GM18870 (cell line): Measurements from ENCODE around the gene GRID1.

ENCODE experiments used
- ATAC-seq: cut with Tn5 transposase; IDR thresholded peaks from one replicate; pipeline ENCODE4 v1.9.1; 2021; ENCODE audit warnings: moderate library complexity; ENCODE audit not compliant: unreplicated experiment

The GRID1 gene

DNA sequence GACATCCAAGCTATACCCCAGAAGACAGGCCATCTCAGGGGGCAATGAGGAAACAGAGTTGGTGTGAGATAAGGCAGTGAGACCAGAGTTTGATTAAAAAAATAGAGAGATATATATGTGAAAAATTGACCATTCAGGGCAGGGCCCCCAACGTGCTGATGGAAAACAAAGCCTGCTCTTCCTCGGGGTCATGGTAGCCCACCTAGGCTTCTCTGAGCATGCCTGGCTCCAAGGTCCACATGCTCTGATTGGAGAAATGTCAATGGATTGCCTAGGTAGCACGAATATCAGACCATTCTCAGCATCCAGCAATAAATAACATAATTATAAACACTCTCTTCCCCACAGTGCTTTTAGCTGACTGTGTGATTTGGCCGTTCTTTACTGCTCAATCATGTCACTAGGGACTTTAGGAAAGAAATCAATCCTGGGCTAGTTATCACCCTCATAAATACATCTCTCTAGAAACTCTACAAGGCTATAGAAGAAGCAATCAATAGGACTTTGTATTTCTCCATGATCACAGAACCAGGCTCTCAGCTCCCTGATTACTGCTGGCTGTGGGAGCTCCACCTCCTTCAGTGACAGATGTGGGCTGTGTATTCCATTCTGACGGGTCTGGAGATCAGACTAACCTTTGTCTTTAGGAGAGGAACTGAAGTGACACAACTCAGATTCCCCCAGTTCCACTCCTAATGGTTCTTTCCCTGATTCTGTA lies 766.4 kb downstream of the GRID1 start:
- no peak for ATAC-seq

DNA sequence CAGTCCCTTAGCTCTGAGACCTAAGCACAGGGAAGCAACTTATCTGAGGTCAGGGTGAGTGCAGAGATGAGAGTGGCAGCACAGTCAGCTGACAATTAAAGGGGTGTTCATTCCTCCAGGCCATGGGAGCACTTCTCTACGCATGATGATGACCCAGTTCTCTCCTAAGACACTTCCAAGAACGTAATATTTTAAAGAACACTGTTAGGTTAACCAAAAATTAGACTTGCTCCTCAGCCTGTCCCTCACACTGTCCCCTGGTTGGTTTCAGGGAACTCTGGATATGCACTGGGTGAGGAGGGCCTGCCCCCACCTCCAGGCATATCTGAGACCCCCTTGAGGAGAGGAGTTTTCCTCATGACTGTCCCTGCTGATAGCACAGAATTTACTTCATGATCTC lies 767.5 kb downstream of the GRID1 start:
- ATAC-seq, result no peak

DNA sequence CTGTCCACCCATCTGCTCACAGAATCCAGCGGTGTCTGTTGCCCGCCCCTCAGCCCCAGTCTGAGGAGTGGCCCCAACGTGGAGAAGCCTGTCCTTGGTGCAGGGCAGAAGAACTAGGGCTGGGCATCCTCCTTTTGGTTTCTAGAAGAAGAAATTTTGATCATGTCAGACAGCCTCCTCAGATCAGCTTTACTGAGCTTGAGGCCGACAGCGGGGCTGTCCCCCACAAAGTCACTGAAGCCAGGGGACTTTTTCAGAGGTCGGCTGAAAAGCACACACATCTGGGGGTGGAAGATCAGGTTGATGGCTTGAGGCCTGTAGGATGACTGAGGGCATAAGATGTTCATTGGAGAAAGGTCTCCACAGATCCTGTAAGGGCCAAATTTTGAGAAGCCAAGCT lies 767.9 kb downstream of the GRID1 start:
- ATAC-seq, result no peak

DNA sequence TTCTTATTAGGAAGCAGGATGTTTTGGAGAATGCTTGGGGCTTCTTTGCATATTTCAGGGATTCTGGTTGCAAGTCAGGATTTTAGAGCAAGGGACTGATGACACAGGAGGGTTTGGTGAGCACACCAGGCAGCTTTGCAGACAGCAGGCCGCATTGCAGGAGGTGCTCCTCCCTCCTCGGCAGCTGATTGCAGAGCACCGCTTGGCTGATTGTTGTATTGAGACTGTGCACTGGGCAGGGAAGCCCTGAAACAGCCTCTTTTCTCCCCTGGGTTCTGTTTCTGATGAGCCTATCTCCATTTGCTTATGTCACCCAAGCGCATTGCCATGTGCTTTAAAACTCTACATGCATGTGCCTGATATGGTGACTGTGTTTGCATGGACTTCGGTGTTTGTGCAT lies 769.6 kb downstream of the GRID1 start:
- no peak for ATAC-seq

DNA sequence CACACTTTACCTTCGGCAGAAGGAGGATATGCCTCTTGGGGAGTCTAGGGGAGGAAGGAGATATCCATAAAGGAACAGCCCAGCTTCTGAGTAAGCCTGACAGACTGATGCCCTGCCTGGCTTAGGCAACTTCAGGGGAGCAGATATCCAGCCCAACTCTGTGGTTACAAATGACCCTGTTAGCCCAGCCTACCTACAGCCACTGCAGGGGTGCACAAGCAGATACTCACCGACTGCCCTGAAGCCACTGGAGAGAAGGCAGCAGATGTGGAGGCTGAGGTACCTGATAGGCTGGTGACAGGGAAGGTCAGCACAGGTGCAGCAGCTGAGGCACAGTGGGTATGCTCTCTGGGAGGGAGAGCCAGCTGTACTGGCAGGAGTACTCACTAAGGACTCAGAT lies 770.2 kb downstream of the GRID1 start:
- ATAC-seq, result no peak

DNA sequence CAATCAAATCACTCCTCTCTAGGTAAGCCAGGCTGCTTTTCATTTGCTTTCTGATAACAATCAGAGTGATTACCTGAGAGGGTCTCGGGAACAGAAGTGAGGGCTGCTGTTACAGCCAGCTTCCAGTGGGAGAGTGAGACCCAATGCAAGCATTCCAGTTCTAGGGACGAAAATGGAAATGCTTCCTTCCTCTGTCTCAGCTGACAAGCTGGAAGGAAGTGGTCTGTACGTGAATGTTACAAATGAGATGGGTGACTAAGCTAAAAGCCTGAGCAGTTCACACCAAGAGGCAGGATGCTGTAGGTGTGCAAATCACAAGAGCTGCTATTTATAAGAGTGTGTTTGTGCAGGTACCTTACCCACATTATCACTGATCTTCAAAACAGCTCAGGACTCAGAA lies 772.4 kb downstream of the GRID1 start:
- ATAC-seq, result no peak

DNA sequence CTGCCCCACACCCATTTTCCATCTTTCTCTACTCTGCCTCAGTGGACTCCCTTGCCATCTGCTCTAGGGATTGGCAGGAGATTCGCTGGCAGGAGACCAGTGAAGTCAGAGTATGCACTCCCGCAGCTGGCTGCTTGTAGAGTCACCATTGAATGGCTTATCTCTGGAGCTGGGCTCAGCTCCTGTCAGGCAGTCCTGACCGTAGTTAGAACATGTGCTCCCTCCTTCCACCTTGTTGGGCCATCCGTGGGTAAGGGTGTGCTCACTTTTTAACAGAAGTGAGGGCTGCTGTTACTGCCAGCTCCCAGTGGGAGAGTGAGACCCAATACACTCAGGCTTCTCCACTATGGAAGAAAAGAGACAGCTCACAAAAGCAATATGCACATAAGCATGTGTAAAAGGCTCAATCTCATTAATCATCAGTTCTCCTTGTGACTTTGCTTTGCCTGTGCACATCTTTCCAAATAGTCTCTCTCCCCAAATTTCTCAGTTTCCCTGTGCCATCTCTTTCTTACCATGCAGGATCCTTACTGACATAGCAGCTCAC lies 773.3 kb downstream of the GRID1 start:
- ATAC-seq, result no peak

DNA sequence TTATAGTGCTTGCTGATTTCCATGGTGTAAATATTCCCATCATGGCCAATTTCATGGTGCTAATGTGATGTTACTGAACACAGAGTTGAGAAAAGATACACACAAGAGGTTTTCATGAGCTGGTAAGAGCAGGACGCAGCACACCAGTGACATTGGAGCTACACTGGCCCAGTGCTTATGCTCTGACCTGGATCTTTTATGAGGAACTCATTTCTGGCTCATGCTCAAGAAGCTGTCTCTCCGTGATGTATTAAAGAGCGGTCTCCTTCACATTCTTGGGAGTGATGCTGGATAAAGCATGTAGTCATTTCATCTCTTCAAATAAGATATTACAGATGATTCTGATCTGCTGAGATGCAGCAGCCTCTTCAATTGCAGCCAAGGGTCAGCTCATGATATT lies 785.2 kb downstream of the GRID1 start:
- no peak for ATAC-seq

DNA sequence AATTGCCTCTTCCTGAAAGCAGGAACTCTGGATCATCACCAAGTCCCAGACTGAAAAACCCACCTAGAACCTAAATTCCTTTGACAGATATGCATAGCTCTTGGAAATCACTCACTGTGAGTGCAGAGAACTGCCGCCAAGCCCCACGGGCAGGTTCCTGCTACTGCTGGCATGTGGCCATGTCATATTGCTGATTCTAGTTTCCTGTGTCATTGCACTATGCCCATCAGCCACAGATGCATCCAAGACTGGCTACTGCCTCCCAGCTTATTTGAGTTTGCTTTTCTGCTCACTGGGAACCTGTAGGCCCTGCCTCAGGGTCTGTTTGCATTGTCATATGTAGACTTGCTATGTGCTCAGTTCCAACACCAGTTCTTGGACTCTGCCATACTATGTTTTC lies 786.0 kb downstream of the GRID1 start:
- no peak for ATAC-seq

DNA sequence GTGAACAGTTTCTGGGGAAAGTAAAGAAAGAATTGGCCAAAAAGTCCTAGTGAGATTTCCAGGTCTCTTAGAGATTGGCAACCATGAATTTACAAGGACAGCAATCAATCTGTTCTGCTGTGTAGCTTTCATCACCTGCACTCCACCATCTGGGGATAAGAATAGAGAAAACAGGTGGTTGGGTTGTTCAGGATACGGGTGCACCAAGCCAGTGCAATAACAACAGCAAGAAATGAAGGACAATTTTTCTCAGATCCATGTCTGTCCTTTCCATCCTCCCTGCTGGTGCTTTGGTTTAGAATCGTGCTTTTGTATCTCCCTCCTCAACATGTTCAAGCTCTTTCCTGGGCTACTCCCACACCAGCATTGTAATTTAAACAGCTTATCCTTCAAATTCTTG lies 787.7 kb downstream of the GRID1 start:
- ATAC-seq, result no peak

DNA sequence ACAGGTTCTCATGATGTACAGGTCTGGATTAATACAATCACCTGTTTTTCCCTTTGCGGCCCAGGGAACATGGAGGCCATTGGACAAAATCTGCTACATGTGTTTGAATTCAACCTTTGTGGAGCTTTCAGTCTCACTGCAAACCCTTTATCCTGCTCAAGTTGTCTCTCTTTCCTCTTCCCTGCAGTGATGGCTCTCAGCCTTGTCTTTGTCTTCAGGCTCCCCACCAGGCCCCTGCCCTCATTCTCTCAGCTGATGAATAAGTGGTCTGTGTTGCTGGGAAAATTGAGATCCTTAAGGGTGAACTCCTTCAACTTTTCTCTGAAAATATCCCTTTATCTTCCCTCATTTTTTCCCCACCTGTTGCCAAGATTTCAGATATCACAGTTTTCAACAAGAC lies 791.2 kb downstream of the GRID1 start:
- ATAC-seq, result no peak

DNA sequence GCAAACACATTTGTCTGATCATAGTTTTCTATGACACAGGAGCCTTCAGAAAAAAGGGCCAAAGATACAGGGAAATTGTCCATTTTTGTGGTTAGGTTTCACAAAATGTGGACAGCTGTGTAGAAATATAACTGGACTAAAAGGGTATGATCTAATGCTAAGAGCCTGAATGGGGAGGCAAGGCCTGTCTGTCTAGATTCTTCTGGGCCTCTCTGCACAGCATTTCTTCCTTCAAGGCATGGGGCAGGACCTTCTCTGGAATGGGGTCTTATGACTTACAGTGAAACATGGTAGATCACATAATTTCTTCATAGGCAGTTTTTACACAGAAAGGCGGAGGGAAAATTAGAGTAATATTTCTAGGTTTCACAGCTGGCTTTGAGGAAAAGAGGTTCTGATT lies 795.7 kb downstream of the GRID1 start:
- no peak for ATAC-seq

DNA sequence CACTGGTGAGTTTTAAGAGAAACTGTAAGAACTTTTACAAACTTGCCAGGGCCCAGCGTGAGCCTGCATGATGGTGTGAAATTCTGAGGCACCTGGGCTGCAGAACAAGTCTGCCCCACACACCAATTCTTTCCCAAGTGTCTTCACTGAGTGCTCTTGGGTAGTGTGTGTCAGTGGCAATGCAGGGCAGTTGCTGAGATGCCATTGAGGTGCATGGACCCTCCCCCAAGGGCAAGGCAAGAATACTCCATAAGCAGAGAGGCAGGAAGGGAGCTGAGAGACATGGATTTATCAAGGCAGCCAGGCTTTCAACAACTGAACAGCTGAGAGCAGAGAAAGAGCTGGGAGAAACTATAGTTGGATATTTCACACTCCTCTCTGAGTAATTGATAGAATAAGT lies 801.2 kb downstream of the GRID1 start:
- no peak for ATAC-seq

DNA sequence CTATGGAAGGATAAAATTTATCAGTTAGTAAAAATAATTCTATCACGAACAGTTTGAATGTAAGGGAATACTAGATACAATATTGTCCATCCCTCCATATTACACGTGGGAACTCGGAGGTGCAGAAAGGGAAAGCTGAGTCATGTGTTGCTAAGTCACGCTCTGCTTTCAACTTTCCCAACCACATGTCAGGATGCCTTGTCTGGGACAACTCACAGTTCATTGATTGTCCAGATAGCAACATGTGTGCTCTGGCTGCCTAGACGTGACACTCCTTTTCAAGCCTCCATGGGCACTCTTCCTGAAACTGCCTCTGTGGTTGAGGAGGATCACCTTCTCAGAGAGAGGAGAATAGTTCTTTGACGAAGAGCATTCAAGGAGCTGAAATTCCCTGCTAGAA lies 808.1 kb downstream of the GRID1 start:
- no peak for ATAC-seq

DNA sequence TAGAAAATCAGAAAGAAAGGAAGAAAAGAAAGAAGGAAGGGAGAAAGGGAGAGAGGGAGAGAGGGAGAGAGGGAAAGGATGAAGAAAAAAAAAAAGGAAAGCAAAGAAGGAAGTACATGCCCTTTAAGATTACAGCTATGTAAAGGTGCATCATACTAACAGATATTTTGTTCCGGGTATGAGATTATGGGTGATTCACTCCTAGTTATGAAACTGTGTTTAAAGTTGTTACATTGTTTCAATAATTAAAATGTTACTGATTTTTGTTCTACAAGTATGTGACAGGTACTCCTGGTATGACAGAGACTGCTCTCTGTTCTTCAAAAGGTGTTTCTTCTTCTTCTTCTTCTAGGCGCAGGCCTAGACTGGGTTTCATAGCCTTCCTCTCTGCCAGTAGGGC lies 808.9 kb downstream of the GRID1 start:
- ATAC-seq, result no peak

DNA sequence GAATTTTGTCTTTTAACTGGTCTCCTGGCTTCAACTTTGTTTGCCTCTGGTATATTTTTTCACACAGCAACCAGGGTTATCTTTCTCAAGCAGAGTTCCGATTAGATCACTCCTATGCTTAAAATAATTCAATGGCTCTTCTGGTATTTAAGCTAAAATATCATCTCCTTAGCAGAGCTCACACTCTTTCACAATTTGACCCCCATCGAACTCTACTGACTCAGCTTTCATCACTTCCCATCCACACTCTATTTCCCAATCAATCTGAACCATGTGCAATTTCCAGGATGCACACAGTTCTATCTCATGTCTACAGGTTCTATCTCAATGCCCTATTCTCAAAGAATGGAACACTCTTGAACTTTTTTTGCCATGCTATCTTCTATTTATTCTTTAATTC lies 809.5 kb downstream of the GRID1 start:
- no peak for ATAC-seq
